ENCODE measurements around the gene MMP12.

The MMP12 gene

DNA sequence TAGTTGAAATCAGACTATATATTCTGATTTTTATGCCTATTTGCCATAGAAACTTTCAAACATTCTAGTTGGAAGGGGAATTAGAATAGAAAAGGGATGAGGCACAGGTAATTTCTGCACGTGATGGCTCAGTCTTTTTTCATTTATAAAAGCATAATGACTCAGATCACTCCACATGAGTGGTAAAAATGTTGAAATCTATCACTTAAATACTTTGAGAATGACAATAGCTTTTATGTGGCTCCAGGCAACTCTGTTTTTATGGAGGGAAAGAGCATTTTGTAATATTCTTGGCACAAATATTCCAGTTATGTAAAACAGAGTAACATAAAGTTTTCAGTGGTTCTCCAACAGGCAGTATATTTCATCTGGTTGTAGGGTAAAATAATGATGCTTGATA lies 25.5 kb downstream of the MMP12 start:
- DNase-seq, result no peak

DNA sequence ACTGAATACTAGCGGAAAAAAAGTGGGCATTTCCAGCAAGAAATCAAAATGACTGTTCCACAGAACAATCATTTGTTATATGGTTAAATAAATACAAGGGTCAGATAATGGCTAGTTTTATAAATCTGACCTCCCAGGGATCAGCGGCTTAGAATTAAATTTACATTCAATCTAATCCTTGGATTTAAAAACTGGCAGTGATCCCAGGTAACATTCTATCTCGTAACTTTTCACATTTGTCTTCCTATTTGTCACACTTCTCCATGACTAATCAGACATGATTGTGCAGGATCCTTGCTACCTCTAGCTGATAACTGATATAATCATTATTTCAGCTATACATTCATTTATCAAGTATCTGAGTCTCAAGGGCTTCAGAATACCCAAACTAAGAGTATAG lies 28.5 kb downstream of the MMP12 start:
- no peak for DNase-seq

DNA sequence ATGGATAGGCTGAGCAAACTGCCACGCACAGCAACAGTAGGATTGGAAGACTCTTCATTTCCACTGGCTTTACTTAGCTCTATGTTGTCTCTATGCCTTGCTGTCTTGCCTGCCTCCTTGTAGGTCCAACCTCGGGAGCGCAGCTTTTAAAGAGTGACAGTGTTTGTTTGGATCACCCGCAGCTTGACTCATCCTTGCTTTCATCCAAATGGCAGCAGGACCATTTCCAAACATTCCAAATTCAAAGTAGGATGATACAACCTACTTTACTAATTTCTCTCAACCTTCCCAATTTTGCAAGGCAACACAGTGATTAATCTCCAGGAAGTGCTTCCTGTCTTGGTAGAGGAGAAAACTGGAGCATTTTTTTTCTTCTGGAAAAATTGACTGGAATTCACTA lies 31.3 kb downstream of the MMP12 start, which contains the start of gene MMP3:
Gene MMP3 (minus strand): TSS at position 121 of the 400 bp plus-strand sequence. CDS start 63 bp downstream, at position 58.
- DNase-seq, result no peak

DNA sequence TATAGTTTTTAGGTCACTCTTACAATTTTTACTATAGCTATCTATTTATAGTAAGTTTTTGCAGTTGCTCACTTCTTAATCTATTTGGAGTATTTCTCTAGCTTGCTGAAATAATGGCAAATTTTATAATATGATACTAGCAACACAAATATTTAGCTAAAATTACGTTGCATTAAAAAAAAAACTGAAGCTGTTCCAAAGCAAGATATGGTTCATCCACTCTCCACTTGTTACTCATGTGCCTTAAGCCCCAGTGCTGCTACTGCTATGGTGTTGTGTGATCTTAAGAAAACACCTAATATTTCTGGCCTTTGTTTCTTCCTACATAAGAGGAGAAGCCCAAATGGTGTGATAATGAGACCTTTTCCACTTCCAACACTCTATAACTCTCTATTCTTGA lies 31.9 kb downstream of the MMP12 start:
- no peak for DNase-seq

GRCh38 chr11:102840018-102840417 lies 34.8 kb downstream of the MMP12 start:
- DNase-seq, result no peak

- no peak for DNase-seq
Measured at GRCh38 chr11:102837646-102838045, 37.1 kb downstream of the MMP12 start.

DNA sequence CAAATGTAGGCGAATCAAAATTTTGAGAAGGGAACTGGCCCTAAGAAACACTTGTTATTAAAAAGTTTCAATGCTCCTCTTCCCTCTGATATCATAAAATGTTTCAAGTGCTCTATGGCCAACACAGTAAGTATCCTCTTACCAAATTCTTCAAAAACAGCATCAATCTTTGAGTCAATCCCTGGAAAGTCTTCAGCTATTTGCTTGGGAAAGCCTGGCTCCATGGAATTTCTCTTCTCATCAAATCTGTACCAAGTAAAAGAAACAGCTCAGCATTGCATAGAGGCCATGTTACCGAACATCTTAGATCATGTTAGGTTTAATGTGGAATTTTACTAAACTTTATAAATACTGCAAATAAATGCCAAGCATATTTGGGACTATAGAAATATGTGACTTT lies 37.6 kb downstream of the MMP12 start:
- DNase-seq, result no peak

DNA sequence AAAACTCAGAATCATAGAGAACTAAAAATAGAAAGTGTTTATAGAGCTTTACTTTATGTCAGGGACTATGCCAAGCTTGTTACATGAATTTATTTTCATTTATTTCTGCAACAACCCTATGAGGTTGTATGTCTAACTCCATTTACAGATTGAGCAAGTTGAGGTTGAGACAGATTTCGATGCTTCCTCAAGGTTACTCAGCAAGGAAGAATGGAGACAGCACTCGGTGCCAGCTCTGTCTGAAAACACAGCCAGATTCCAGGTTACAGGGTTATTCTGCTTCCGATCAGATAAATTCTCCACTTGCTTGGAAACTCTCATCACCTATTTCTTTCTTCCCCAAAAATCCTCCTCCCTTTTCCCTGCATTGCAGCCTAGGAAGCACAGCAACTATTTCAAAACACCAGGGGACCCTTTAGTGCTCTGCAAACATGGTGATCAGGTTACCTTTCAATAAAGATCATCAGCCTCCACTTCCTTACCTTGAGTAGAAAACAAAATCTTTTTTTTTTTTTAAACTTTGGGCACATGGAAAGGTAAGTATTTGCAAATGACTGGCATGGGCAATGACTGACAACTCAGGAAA lies 38.4 kb downstream of the MMP12 start:
- no peak for DNase-seq

DNA sequence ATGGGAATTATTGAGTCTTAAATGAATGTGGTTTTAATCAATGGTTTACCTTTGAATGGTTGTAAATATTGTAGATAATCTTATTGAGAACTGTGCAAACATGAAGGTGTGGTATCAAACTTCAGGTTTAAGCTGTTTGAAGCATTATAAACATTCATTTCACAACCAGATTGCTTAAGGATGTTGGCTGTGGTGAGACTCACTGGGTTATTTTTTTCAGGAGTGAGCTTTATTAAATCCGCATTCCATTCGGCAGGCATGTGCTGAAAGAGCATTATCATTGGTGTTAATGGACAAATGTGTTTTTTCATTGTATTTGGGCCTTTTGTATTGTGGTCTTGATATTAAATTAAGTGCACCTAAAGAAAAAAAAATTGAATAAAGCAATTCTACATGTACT lies 41.1 kb downstream of the MMP12 start:
- no peak for DNase-seq

- DNase-seq, result no peak
Measured at GRCh38 chr11:102832612-102833011, 42.2 kb downstream of the MMP12 start.

DNA sequence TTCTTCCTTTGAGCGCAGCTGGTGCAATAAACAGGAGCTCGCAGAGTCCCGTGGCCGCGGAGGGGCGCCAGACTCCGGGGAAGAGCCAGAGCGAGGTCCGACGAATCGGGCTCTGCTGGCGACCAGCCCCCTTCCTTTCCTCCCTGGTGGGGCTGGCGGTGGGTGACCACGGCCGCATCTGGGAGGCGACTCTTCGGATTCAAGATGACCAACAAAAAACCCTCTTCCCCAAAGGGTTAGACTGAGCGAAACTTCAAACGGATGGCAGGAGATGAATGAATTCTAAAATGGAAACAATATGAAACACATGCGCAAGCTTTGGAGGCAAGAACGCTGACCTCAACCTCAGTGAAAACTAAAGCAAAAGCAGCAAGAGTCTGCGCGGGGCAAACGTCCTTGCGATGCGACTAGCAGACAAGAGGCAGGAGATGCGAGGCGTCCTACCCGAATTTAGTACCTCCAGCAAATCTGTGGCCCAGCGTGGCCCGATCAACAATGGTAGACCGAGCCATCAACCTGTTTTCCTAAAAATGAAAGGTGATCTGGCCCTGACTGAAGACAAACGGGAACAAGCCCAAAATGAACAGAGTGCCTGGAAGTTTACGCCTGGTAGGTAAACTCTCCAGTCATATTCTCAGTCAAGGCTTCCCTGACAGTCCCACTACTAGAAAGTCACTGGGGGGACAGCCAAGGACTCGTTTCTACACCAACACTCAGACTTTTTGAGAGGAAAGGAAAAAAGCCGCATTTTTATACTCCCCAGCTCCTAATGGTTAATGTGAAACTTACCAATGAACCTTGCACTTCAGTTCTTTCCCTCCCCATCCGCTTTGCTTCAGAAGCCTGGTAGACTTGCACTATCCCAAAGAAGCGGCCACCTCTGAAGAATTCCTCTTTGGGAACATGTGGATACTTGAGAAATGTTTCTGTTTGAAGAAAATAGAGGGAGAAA lies 43.0 kb downstream of the MMP12 start:
- DNase-seq, result no peak

GRCh38 chr11:102831128-102831488 lies 43.7 kb downstream of the MMP12 start:
- DNase-seq, result no peak

- no peak for DNase-seq
Measured at GRCh38 chr11:102830001-102830727, 44.6 kb downstream of the MMP12 start.

GRCh38 chr11:102829316-102830000 lies 45.3 kb downstream of the MMP12 start:
- no peak for DNase-seq

DNA sequence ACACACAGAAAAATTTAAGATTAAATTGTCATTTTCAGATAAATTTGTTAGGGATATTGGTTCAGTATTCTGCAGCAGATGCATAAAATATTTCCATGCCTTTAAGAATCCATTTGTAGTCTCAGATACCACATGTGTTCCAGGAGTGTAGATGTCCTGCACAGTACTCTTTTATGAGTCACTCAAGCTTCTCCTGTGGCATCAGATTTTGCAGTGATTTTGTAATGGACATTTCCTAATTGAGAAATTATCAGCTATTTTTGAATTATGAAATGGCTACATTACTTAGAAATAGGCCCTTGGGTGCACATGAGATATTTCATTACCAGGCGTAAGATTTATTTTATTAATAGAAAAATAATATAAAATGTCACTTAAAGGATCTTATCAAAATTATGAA lies 50.2 kb downstream of the MMP12 start:
- no peak for DNase-seq

GRCh38 chr11:102819491-102819890 lies 55.3 kb downstream of the MMP12 start:
- DNase-seq, result no peak

GRCh38 chr11:102813484-102813883 lies 61.3 kb downstream of the MMP12 start:
- no peak for DNase-seq

All from effector CD4-positive, alpha-beta T cell (primary cell).